H9 (cell line): Measurements from ENCODE around the gene FARS2. TPM values are rescaled to one million over a fixed set of nuclear protein-coding genes. Genes with fewer than 3 reads are reported as not detected.
A peak's percentile ranks its signal among the peaks of the same experiment; 100 is the strongest.

Experiments
- DNase-seq: peaks from one replicate; pipeline ENCODE4 v3.0.0-alpha.2; 2017
- H2AFZ ChIP-seq: one replicate; pipeline ENCODE4 v1.6.1; 2013; ENCODE audit warnings: mild to moderate bottlenecking, low read length, control low read depth, moderate library complexity
- H2AK5ac ChIP-seq: 2 replicates; pipeline ENCODE4 v1.6.1; 2013; ENCODE audit warnings: low read length, control low read depth, mixed read lengths; ENCODE audit not compliant: insufficient read length
- H2BK120ac ChIP-seq: one replicate; pipeline ENCODE4 v1.6.1; 2013; ENCODE audit warnings: low read depth, mild to moderate bottlenecking, low read length, control low read depth, inconsistent platforms; ENCODE audit not compliant: poor library complexity, severe bottlenecking
- H2BK12ac ChIP-seq: 2 replicates; pipeline ENCODE4 v1.6.1; 2013; ENCODE audit warnings: low read length, control low read depth, mixed read lengths, low read depth; ENCODE audit not compliant: insufficient read length
- H2BK15ac ChIP-seq: 2 replicates; pipeline ENCODE4 v1.6.1; 2013; ENCODE audit warnings: low read depth, low read length, control low read depth
- H2BK20ac ChIP-seq: one replicate; pipeline ENCODE4 v1.6.1; 2013; ENCODE audit warnings: low read depth, mild to moderate bottlenecking, low read length, control low read depth, inconsistent platforms; ENCODE audit not compliant: poor library complexity, severe bottlenecking
- H2BK5ac ChIP-seq: 2 replicates; pipeline ENCODE4 v1.6.1; 2013; ENCODE audit warnings: low read length, control low read depth, mixed read lengths; ENCODE audit not compliant: insufficient read length
- H3K14ac ChIP-seq: 2 replicates; pipeline ENCODE4 v1.6.1; 2013; ENCODE audit warnings: low read length, control low read depth; ENCODE audit not compliant: insufficient read depth
- H3K18ac ChIP-seq: 2 replicates; pipeline ENCODE4 v1.6.1; 2013; ENCODE audit warnings: low read depth, mild to moderate bottlenecking, mixed read lengths, low read length, control low read depth; ENCODE audit not compliant: insufficient read length
- H3K23ac ChIP-seq: 2 replicates; pipeline ENCODE4 v1.6.1; 2013; ENCODE audit warnings: low read length, control low read depth, mixed read lengths, low read depth; ENCODE audit not compliant: insufficient read length
- H3K23me2 ChIP-seq: 2 replicates; pipeline ENCODE4 v1.6.1; 2013; ENCODE audit warnings: low read depth, mild to moderate bottlenecking, mixed read lengths, low read length, control low read depth; ENCODE audit not compliant: insufficient read length, poor library complexity, severe bottlenecking
- H3K27ac ChIP-seq: 2 replicates; pipeline ENCODE4 v1.5.1; 2013; ENCODE audit warnings: low read length, control low read depth, mixed read lengths, low read depth; ENCODE audit not compliant: insufficient read length
- H3K27me3 ChIP-seq: 2 replicates; pipeline ENCODE4 v1.6.1; 2013; ENCODE audit warnings: low read length, control low read depth, inconsistent platforms; ENCODE audit not compliant: insufficient read depth
- H3K4ac ChIP-seq: 2 replicates; pipeline ENCODE4 v1.6.1; 2013; ENCODE audit warnings: low read depth, mild to moderate bottlenecking, control low read depth, inconsistent platforms, low read length, moderate library complexity
- H3K4me1 ChIP-seq: 2 replicates; pipeline ENCODE4 v1.6.1; 2013; ENCODE audit warnings: low read length, control low read depth, inconsistent platforms; ENCODE audit not compliant: insufficient read depth
- H3K4me2 ChIP-seq: 2 replicates; pipeline ENCODE4 v1.6.1; 2013; ENCODE audit warnings: low read length, control low read depth, mixed read lengths; ENCODE audit not compliant: insufficient read length, insufficient read depth
- H3K56ac ChIP-seq: 2 replicates; pipeline ENCODE4 v1.6.1; 2013; ENCODE audit warnings: low read depth, mild to moderate bottlenecking, mixed read lengths, low read length, control low read depth; ENCODE audit not compliant: insufficient read length
- H3K79me1 ChIP-seq: 2 replicates; pipeline ENCODE4 v1.6.1; 2013; ENCODE audit warnings: low read depth, mild to moderate bottlenecking, moderate library complexity, low read length, control low read depth, inconsistent platforms; ENCODE audit not compliant: insufficient read depth, poor library complexity, severe bottlenecking
- H3K79me2 ChIP-seq: 2 replicates; pipeline ENCODE4 v1.6.1; 2013; ENCODE audit warnings: low read length, control low read depth, inconsistent platforms; ENCODE audit not compliant: insufficient read depth
- H3K9ac ChIP-seq: 2 replicates; pipeline ENCODE4 v1.6.1; 2013; ENCODE audit warnings: low read length, control low read depth, mixed read lengths; ENCODE audit not compliant: insufficient read length; ENCODE audit errors: extremely low read depth
- H3K9me3 ChIP-seq: one replicate; pipeline ENCODE4 v1.6.1; 2013; ENCODE audit warnings: low read depth, low read length, inconsistent platforms; ENCODE audit not compliant: control insufficient read depth
- H3T11ph ChIP-seq: one replicate; pipeline ENCODE4 v1.6.1; 2013; ENCODE audit warnings: mild to moderate bottlenecking, low read length, control low read depth, inconsistent platforms
- H4K20me1 ChIP-seq: one replicate; pipeline ENCODE4 v1.6.1; 2013; ENCODE audit not compliant: control insufficient read depth, insufficient read length, insufficient read depth
- H4K5ac ChIP-seq: 2 replicates; pipeline ENCODE4 v1.6.1; 2013; ENCODE audit warnings: low read depth, mild to moderate bottlenecking, mixed read lengths, low read length, control low read depth; ENCODE audit not compliant: insufficient read length
- H4K8ac ChIP-seq: replicated peaks from 2 replicates; pipeline ENCODE4 v1.6.1; 2013; ENCODE audit warnings: low read length, control low read depth, mixed read lengths, low read depth; ENCODE audit not compliant: insufficient read length
- H4K91ac ChIP-seq: 2 replicates; pipeline ENCODE4 v1.6.1; 2013; ENCODE audit warnings: low read depth, mild to moderate bottlenecking, moderate library complexity, mixed read lengths, low read length, control low read depth; ENCODE audit not compliant: insufficient read length
- H3K27ac Mint-ChIP-seq, 3 experiments: 2 replicates in 2 of 3; 3 replicates in 1 of 3; pipeline ENCODE4 v1.8.0; 2020 to 2021; ENCODE audit warnings: mixed read lengths in 3 of 3, mild to moderate bottlenecking in 1 of 3, moderate library complexity in 1 of 3
- H3K27me3 Mint-ChIP-seq: 2 replicates; pipeline ENCODE4 v1.8.0; 2021; ENCODE audit warnings: low read depth, mild to moderate bottlenecking, moderate library complexity, mixed read lengths
- H3K36me3 Mint-ChIP-seq, 3 experiments: 2 replicates in 2 of 3; 3 replicates in 1 of 3; pipeline ENCODE4 v1.8.0; 2020 to 2021; ENCODE audit warnings: low read depth in 3 of 3, mixed read lengths in 3 of 3; ENCODE audit not compliant: insufficient read depth in 1 of 3
- H3K4me1 Mint-ChIP-seq, 2 experiments: 2 replicates each; pipeline ENCODE4 v1.8.0; 2020; ENCODE audit warnings: mixed read lengths in 2 of 2
- H3K4me3 Mint-ChIP-seq, 2 experiments: 2 replicates in 1 of 2; 3 replicates in 1 of 2; pipeline ENCODE4 v1.8.0; 2020 to 2021; ENCODE audit warnings: mild to moderate bottlenecking in 2 of 2, mixed read lengths in 2 of 2, moderate library complexity in 1 of 2
- H3K9me3 Mint-ChIP-seq, 2 experiments: 2 replicates in 1 of 2; 3 replicates in 1 of 2; pipeline ENCODE4 v1.8.0; 2020; ENCODE audit warnings: mild to moderate bottlenecking in 2 of 2, mixed read lengths in 2 of 2, moderate library complexity in 1 of 2
- CTCF ChIP-seq: fragments of 200-600 bp; sonication (generic); conservative IDR thresholded peaks from 3 replicates; pipeline ENCODE4 v1.8.0; 2021; ENCODE audit warnings: antibody characterized with exemption, mild to moderate bottlenecking
- WGBS: extraction: QIAGEN DNeasy Blood & Tissue Kit; methylation state at CpG from one replicate; pipeline ENCODE4 v1.1.7; 2013; ENCODE audit warnings: missing lambda C conversion rate, low lambda C conversion rate, mixed read lengths; ENCODE audit not compliant: insufficient read length; ENCODE audit errors: extremely low coverage; 5-methylcytosine and 5-hydroxymethylcytosine counted together
- total RNA-seq: library from RNA; stranded (reverse); gene quantifications from 2 replicates; pipeline ENCODE4 v1.2.1, GENCODE V29; 2021

The FARS2 gene
- total RNA-seq, 1 experiment from 2014 or later: 8.5 TPM

DNA sequence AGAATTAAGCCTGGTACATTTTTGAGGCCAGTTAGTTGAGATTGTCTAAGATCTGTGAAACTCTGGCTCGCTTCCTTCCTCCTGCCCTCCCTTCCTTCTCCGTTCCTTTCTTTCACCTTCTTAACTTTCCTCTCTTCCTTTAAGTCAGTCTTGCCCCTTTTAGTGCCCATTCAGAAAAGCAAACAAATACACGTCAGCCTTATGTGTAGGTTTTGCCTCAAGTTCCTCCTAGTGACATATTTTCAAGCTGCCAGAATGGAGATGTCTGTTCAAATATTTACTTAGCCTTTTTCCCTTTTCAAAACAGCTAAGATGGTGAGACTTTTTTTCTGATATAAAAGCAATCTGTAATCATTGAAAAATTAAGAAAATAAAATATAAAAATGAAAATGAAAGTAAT, 178.4 kb downstream of the FARS2 start:
- Histone ChIP-seq H2BK20ac (no peak overlapping the region), H2AFZ (no peak overlapping the region), H2BK15ac (no peak overlapping the region), H3K18ac (peak overlapping the region; percentile 95), H3K27me3 (no peaks in the 10 kb centered on the region), H4K20me1 (no peaks in the 10 kb centered on the region), H4K91ac (no peak overlapping the region), H3K79me2 (no peaks in the 10 kb centered on the region), H3K14ac (no peak overlapping the region; the same call in 1 of the 2 replicates), H2BK12ac (no peak overlapping the region), H2BK120ac (no peak overlapping the region), H2AK5ac (no peak overlapping the region), H4K5ac (no peak overlapping the region), H3K27ac (peak overlapping the region; percentile 69), H3K23ac (no peak overlapping the region), H3K9ac (peak overlapping the region; percentile 40), H3K4ac (no peak overlapping the region), H3K79me1 (no peaks in the 10 kb centered on the region), H3K23me2 (peaks cover 4% of the 10 kb centered on the region), H3K4me1 (peaks cover 5% of the 10 kb centered on the region; the same call in 1 of the 2 replicates), H4K8ac (no peak overlapping the region), H3K4me2 (peak overlapping the region; percentile 84), H3T11ph (no peak overlapping the region), H3K56ac (no peak overlapping the region), H3K9me3 (no peaks in the 10 kb centered on the region), H2BK5ac (no peak overlapping the region)
- no CpG with 5 or more reads among the region's 3 CpGs for WGBS
- H3K4me1 Mint-ChIP-seq: peaks cover 19 to 20% of the 10 kb centered on the region in 2 experiments
- TF ChIP-seq CTCF: no peak
- H3K9me3 Mint-ChIP-seq: no peaks in the 10 kb centered on the region
- H3K27me3 Mint-ChIP-seq: peaks cover 5% of the 10 kb centered on the region
- peak overlapping the region; percentile 52 to 55; a peak in 4 of 5 replicates for H3K4me3 Mint-ChIP-seq
- peak overlapping the region in 2 of 3 experiments; percentile 24 to 57; a peak in 4 of 7 replicates for H3K27ac Mint-ChIP-seq
- DNase-seq: no peak
- H3K36me3 Mint-ChIP-seq: peaks cover 0 to 4% (median 0%) of the 10 kb centered on the region in 3 experiments; a peak in 1 of 7 replicates
